Measurements from ENCODE around the gene STYXL1.
A peak's percentile ranks its signal among the peaks of the same experiment; 100 is the strongest.
"Not testable (repeated sequence)": the region's sequence is repeated elsewhere in the genome, so short reads cannot be mapped to it uniquely, and the experiment has no call there.

The STYXL1 gene

DNA sequence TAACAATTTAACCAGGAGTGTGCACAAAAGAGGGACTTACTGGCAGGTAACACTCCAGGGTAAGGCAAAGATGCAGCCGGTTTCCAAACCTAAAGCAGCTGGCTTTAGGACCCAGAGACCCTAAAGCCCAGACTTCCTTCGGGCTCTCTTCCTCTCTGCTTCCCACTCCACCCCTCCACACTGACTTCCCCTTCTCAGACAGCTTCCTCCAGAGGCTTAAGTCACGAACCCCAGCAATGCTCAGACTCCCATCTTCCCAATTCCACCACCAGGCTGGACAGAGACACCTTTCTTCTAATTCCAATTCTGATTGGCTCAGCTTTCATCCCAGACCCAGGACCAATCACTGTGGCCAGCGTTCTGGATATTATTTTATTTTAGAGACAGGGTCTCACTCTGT, 24.8 kb downstream of the STYXL1 start:
- TF ChIP-seq, protein P1, sequence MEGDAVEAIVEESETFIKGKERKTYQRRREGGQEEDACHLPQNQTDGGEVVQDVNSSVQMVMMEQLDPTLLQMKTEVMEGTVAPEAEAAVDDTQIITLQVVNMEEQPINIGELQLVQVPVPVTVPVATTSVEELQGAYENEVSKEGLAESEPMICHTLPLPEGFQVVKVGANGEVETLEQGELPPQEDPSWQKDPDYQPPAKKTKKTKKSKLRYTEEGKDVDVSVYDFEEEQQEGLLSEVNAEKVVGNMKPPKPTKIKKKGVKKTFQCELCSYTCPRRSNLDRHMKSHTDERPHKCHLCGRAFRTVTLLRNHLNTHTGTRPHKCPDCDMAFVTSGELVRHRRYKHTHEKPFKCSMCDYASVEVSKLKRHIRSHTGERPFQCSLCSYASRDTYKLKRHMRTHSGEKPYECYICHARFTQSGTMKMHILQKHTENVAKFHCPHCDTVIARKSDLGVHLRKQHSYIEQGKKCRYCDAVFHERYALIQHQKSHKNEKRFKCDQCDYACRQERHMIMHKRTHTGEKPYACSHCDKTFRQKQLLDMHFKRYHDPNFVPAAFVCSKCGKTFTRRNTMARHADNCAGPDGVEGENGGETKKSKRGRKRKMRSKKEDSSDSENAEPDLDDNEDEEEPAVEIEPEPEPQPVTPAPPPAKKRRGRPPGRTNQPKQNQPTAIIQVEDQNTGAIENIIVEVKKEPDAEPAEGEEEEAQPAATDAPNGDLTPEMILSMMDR (IDR thresholded peaks at IDR 0.05): no peak
- Histone ChIP-seq H3K27ac (no peak overlapping the region), H3K4me3 (no peak overlapping the region)
- no peak for DNase-seq (ENCODE audit: low spot score)

DNA sequence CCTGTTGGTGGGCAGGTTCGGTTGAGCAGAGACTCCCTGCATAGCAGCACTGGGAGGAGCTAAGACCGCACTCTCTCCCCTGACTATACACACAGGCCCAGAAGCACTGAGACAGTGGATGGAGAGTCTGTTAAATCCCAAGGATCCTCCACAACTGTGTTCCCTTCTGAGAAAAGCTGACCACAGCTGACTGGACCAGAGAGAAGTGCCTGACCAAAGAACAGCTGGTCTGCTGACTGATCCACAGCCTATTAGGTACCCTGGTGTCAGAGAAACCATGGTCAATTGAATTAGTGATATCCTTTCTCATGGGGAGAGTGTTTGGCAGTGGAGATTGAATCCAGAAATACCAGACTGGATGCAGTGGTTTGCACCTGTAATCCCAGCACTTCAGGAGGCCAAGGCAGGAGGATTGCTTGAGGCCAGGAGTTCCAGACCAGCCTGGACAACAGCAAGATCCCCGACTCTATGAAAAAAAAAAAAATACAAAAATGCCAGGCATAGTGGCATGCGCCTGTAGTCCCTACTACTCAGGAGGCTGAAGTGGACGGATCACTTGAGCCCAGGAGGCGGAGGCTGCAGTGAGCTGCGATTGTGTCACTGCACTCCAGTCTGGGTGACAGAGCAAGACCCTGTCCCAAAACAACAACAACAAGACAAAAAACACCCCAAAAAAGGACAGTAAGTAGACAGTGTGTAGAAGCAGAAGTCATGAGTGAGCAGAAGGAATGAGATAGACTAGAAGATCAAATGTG, 25.6 kb downstream of the STYXL1 start:
- TF ChIP-seq, protein P1 (IDR thresholded peaks at IDR 0.05): no peak
- H3K4me3 ChIP-seq: no peak overlapping the region
- no peak for DNase-seq (ENCODE audit: low spot score)
- H3K27ac ChIP-seq: no peak overlapping the region

DNA sequence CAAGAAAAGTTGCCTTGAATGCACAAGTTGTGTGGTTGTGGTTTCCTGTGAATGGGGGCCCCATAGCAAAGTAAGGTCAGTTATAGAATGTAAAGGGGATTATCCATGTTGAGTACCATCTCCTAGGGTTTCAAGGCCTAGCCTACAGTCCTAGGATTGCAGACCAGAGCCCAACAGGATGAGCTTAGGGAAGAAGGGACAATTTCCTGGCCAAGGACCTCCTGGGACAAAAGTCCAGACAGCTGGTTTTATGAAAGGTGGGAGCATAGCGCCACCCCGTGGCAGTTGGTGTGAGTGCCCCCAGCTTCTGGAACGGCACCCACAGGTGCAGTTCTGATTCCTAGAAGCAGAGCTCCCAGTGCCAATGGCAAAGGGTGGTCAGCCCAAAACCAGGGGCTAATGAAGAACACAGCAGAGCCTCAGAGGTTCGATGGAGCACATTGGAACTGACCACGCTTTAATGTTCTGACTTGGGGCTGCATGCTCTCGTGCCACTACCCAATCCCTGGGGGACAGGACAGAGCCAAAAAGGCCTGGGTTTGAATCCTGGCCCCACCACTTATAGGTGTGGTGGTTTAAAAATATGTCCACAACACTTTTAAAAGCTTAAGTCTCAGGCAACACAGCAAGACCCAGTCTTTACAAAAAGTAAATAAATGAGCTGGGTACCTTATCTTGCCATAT, 27.6 kb downstream of the STYXL1 start:
- no peak overlapping the region for H3K4me3 ChIP-seq
- H3K27ac ChIP-seq: no peak overlapping the region
- no peak for DNase-seq (ENCODE audit: low spot score)
- TF ChIP-seq, protein P1 (IDR thresholded peaks at IDR 0.05): peak; percentile 86

DNA sequence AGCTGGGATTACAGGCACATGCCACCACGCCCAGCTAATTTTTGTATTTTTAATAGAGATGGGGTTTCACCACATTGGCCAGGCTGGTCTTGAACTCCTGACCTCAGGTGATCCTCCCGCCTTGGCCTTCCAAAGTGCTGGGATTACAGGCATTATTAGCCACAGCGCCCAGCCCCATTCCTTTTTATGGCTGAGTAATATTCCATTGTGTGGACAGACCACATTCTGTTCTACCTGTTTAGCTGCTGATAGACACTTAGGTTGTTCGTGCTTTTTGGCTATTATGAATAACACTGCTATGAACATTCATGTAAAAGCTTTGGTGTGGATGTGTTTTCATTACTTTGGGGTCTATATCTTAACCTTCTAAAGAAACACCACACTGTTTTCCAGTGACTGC, 29.3 kb downstream of the STYXL1 start:
- not testable (repeated sequence) for DNase-seq (ENCODE audit: low spot score); H3K4me3 ChIP-seq; H3K27ac ChIP-seq

DNA sequence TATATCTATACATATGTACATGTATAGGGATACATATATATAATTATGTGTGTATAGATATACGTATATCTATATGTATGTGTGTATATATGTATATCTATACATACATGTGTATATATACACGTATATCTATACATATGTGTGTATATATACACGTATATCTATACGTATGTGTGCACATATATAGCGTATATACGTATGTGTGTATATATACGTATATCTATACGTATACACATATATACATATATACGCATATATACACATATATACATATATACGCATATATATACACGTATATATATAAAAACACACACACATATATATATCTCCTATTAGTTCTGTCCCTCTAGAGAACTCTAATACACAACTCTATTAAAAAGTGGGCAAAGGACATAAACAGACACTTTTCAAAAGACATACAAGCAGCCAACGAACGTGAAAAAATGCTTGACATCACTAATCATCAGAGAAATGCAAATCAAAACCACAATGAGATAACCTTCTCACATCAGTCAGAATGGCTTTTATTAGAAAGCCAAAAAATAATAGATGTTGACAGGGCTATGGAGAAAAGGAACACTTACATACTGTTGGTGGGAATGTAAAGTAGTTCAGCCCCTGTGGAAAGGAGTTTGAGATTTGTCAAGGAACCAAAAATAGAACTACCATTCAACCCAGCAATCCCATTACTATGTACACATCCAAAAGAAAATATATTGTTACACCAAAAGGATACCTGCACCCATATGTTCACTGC, 31.4 kb downstream of the STYXL1 start:
- no peak for DNase-seq (ENCODE audit: low spot score)
- Histone ChIP-seq H3K4me3 (no peak overlapping the region), H3K27ac (no peak overlapping the region)
- TF ChIP-seq, protein P1 (IDR thresholded peaks at IDR 0.05): no peak

DNA sequence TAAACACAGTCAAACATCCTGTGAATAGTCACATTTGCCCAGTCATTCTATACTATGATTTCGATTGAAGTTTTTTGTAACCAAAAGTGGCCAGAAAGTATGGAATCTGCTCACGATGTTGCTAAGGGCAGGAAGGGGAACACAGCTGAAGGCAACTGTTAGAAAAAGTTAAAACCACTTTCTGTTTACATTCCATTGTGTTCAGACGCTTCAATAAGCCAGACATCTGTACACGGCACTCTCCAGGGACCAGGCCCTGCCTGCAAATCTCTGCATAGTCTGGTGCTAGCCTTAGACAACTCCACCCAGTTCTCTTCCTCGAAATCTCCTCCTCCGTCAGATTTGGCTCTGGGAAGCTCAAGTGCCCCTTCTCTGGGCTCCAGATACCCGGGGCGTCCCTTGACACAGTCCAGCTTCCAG, 36.3 kb downstream of the STYXL1 start:
- TF ChIP-seq, protein P1 (IDR thresholded peaks at IDR 0.05): no peak
- Histone ChIP-seq H3K4me3 (peak overlapping the region; percentile 40), H3K27ac (peak overlapping the region; percentile 31 to 70)
- DNase-seq (ENCODE audit: low spot score): no peak

Measured in coronary artery (tissue), 2 donors.